Left ventricle myocardium inferior (tissue), 1 donor: ENCODE measurements around the gene MCHR1. TPM values are rescaled to one million over a fixed set of nuclear protein-coding genes. Genes with fewer than 3 reads are reported as not detected.
"Not testable (repeated sequence)": the region's sequence is repeated elsewhere in the genome, so short reads cannot be mapped to it uniquely, and the experiment has no call there.

ENCODE experiments used
- DNase-seq: peaks from one replicate; pipeline ENCODE4 v3.0.0-alpha.2; 2020
- H3K27ac ChIP-seq: fragments of 200-600 bp; replicated peaks from 2 replicates; pipeline ENCODE4 v1.8.0; 2021
- H3K27me3 ChIP-seq: fragments of 200-600 bp; 2 replicates; pipeline ENCODE4 v1.8.0; 2021; ENCODE audit warnings: low read depth
- H3K36me3 ChIP-seq: fragments of 200-600 bp; 2 replicates; pipeline ENCODE4 v1.8.0; 2021
- H3K4me1 ChIP-seq: fragments of 200-600 bp; 2 replicates; pipeline ENCODE4 v1.8.0; 2021
- H3K4me3 ChIP-seq: fragments of 200-600 bp; 2 replicates; pipeline ENCODE4 v1.8.0; 2021; ENCODE audit warnings: mild to moderate bottlenecking, moderate library complexity
- H3K9me3 ChIP-seq: fragments of 200-600 bp; replicated peaks from 2 replicates; pipeline ENCODE4 v1.8.0; 2021
- intact Hi-C: fragments of 100-400 bp; cut with micrococcal nuclease; formaldehyde crosslinking; loops from one replicate; pipeline ENCODE4 v1.11.0; 2022
- total RNA-seq: library from RNA; stranded (reverse); fragmentation: NEBNext Ultra II Directional; extraction: Animal tissue kit (Norgen Biotek cat#: 25700); gene quantifications from one replicate; pipeline ENCODE4 v1.2.1, GENCODE V29; 2021
- TF ChIP-seq, protein P1 (sequence below): fragments of 200-600 bp; IDR thresholded peaks from 2 replicates; pipeline ENCODE4 v1.8.0; 2021; ENCODE audit warnings: antibody characterized with exemption, mild to moderate bottlenecking, borderline replicate concordance
- donor health status: DM: no; HTN: yes; CAD: no; lungs with severe emphysema.

MCHR1 gene
- total RNA-seq, 1 donor from 2014 or later = 0.36 TPM

DNA sequence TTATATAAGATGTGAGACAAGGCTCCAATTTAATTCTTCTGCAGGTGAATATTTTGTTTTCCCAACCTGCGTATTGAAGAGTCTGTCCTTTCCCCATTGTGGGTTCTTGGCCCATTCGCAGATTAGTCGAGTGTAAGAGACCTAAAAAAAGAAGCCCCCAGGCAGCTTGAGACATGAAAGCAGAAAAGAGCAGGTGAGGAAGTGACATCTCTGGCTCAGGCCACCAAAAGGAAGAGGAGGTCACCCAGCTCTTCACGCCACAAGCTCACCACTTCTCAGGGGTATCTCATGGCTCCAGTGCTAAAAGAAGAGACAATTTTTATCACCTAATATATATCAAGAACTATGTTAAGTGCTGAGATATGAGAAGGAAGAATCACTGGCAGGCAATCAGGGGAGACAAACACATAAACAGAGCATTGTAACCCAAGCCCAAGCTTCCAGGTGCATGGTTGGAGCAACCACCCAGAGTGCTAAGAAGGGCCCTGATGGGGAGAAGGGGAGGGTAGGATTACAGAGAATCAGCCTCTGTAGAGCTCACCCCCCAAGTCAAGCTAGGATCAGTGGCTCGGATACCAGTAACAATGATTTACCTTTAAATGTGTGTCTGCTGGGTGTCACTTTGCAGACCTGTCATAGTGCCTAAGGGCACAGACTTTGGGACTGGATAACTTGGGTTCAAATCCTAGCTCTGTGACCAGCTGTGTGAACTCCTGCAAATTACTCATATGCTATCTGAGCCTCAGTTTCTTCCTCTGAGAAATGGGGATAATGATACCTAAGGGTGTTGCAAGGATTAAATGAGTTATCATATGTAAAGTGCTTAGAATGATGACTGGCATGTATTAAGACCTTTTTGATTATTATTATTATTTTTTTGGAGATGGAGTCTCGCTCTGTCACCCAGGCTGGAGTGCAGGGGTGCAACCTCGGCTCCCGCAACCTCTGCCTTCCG is 39.2 kb downstream of the MCHR1 start:
- H3K4me1 ChIP-seq = peaks cover 9% of the 10 kb centered on the region
- no peak overlapping the region for H3K27ac ChIP-seq
- no peaks in the 10 kb centered on the region for H3K27me3 ChIP-seq
- no peak overlapping the region for H3K4me3 ChIP-seq
- H3K36me3 ChIP-seq = no peaks in the 10 kb centered on the region
- TF ChIP-seq, protein P1, sequence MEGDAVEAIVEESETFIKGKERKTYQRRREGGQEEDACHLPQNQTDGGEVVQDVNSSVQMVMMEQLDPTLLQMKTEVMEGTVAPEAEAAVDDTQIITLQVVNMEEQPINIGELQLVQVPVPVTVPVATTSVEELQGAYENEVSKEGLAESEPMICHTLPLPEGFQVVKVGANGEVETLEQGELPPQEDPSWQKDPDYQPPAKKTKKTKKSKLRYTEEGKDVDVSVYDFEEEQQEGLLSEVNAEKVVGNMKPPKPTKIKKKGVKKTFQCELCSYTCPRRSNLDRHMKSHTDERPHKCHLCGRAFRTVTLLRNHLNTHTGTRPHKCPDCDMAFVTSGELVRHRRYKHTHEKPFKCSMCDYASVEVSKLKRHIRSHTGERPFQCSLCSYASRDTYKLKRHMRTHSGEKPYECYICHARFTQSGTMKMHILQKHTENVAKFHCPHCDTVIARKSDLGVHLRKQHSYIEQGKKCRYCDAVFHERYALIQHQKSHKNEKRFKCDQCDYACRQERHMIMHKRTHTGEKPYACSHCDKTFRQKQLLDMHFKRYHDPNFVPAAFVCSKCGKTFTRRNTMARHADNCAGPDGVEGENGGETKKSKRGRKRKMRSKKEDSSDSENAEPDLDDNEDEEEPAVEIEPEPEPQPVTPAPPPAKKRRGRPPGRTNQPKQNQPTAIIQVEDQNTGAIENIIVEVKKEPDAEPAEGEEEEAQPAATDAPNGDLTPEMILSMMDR = no peak
- intact Hi-C loops = no loop called here
- H3K9me3 ChIP-seq = no peaks in the 10 kb centered on the region
- no peak for DNase-seq

GRCh38 chr22:40719599-40719998 is 40.3 kb downstream of the MCHR1 start:
- intact Hi-C loops = no loop called here
- Histone ChIP-seq H3K27ac (no peak overlapping the region), H3K27me3 (no peaks in the 10 kb centered on the region), H3K36me3 (no peaks in the 10 kb centered on the region), H3K9me3 (no peaks in the 10 kb centered on the region), H3K4me3 (no peak overlapping the region), H3K4me1 (peaks cover 9% of the 10 kb centered on the region)
- no peak for DNase-seq
- TF ChIP-seq, protein P1 = no peak

DNA sequence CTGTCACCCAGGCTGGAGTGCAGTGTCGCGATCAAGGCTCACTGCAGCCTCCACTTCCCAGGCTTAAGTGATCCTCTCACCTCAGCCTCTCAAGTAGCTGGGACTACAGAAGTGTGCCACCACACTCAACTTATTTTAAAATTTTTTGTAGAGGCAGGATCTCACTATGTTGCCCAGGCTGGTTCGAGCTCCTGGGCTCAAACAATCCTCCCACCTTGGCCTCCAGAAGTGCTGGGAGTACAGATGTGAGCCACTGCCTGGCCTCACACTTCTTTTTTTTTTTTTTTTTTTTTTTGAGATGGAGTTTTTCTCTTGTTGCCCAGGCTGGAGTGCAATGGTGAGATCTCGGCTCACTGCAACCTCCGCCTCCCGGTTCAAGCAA is 40.9 kb downstream of the MCHR1 start:
- H3K36me3 ChIP-seq, H3K27ac ChIP-seq, H3K4me3 ChIP-seq, H3K9me3 ChIP-seq, DNase-seq, H3K4me1 ChIP-seq, H3K27me3 ChIP-seq, intact Hi-C loops: not testable (repeated sequence)

- H3K36me3 ChIP-seq = no peaks in the 10 kb centered on the region
- H3K9me3 ChIP-seq = no peaks in the 10 kb centered on the region
- peaks cover 9% of the 10 kb centered on the region for H3K4me1 ChIP-seq
- no peak overlapping the region for H3K4me3 ChIP-seq
- intact Hi-C loops = no loop called here
- no peaks in the 10 kb centered on the region for H3K27me3 ChIP-seq
- DNase-seq = no peak
- TF ChIP-seq, protein P1 = no peak
- H3K27ac ChIP-seq = no peak overlapping the region
Observed at GRCh38 chr22:40720538-40721256, 41.4 kb downstream of the MCHR1 start.

- Histone ChIP-seq H3K27ac (no peak overlapping the region), H3K36me3 (no peaks in the 10 kb centered on the region), H3K27me3 (no peaks in the 10 kb centered on the region), H3K4me3 (no peak overlapping the region), H3K9me3 (no peaks in the 10 kb centered on the region), H3K4me1 (peaks cover 9% of the 10 kb centered on the region)
- DNase-seq = no peak
- intact Hi-C loops = no loop called here
- TF ChIP-seq, protein P1 = no peak
Observed at GRCh38 chr22:40721266-40721665, 42.0 kb downstream of the MCHR1 start.
